Vagina (tissue), 2 donors: ENCODE results near the gene ACTRT2.

ENCODE experiments used
- POLR2A ChIP-seq, 2 donors: fragments of 450-650 bp; IDR thresholded peaks; one replicate each; pipeline ENCODE4 v1.6.1; 2017; ENCODE audit warnings: antibody characterized with exemption in 2 of 2, mild to moderate bottlenecking in 2 of 2, moderate library complexity in 2 of 2
- POLR2AphosphoS5 ChIP-seq, 2 donors: sonication (generic); formaldehyde crosslinking; IDR thresholded peaks; one replicate each; pipeline ENCODE4 v1.9.0; 2017; ENCODE audit warnings: antibody characterized with exemption in 2 of 2, mild to moderate bottlenecking in 2 of 2, low read depth in 1 of 2; ENCODE audit not compliant: insufficient read depth in 1 of 2
- TF ChIP-seq, protein P1 (sequence below), 3 experiments: fragments of 450-650 bp in 2 of 3; fragments of 200-600 bp in 1 of 3; sonication (generic) in 1 of 3; IDR thresholded peaks; one replicate each; pipeline ENCODE4 v1.5.1; 2017 to 2019; ENCODE audit warnings: antibody characterized with exemption in 3 of 3, mild to moderate bottlenecking in 2 of 3, moderate library complexity in 2 of 3

DNA sequence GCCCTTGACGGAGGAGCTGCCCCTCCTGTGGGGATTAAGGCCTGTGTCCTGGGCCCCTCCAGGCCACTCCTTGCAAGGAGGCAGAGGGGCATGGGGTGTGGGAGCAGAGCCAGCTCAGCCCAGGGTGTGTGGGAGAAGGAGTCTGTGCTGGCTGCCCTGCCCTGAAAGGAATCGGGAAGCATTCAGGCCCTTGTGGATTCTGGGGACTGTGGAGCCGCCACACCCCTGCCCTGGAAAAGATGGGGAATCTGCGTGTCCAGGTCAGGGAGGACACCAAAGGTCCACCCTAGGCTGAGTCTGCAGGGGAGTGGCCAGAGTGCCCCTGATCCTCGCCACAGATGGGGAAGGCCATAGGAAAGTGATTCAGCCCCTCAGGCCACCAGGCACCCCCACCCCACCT lies 31.2 kb downstream of the ACTRT2 start:
- TF ChIP-seq, protein P1, sequence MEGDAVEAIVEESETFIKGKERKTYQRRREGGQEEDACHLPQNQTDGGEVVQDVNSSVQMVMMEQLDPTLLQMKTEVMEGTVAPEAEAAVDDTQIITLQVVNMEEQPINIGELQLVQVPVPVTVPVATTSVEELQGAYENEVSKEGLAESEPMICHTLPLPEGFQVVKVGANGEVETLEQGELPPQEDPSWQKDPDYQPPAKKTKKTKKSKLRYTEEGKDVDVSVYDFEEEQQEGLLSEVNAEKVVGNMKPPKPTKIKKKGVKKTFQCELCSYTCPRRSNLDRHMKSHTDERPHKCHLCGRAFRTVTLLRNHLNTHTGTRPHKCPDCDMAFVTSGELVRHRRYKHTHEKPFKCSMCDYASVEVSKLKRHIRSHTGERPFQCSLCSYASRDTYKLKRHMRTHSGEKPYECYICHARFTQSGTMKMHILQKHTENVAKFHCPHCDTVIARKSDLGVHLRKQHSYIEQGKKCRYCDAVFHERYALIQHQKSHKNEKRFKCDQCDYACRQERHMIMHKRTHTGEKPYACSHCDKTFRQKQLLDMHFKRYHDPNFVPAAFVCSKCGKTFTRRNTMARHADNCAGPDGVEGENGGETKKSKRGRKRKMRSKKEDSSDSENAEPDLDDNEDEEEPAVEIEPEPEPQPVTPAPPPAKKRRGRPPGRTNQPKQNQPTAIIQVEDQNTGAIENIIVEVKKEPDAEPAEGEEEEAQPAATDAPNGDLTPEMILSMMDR (IDR thresholded peaks at IDR 0.05): no peak
- TF ChIP-seq POLR2A (IDR thresholded peaks at IDR 0.05) (no peak), POLR2AphosphoS5 (IDR thresholded peaks at IDR 0.05; ENCODE audit: insufficient read depth in 1 of 2, low read depth in 1 of 2) (no peak)
